Esophagus muscularis mucosa (tissue), 3 donors: ENCODE data around the gene NCAM1.

Experiments
- CTCF ChIP-seq, 3 experiments: fragments of 200-600 bp in 2 of 3; fragments of 450-650 bp in 1 of 3; sonication (generic) in 2 of 3; IDR thresholded peaks; one replicate each; pipeline ENCODE4 v1.5.1; 2017 to 2019; ENCODE audit warnings: antibody characterized with exemption in 3 of 3, mild to moderate bottlenecking in 2 of 3, moderate library complexity in 1 of 3
- POLR2AphosphoS5 ChIP-seq, 2 donors: sonication (generic); formaldehyde crosslinking; IDR thresholded peaks; one replicate each; pipeline ENCODE4 v1.6.1; 2017; ENCODE audit warnings: antibody characterized with exemption in 2 of 2

- TF ChIP-seq POLR2AphosphoS5 (IDR thresholded peaks at IDR 0.05), result no peak
- no peak for TF ChIP-seq CTCF (IDR thresholded peaks at IDR 0.05)
Measured at GRCh38 chr11:113248702-113249490, 287.7 kb downstream of the NCAM1 start.
